ENCODE measurements around the gene ROM1.
A peak's percentile ranks its signal among the peaks of the same experiment; 100 is the strongest.

The ROM1 gene

GRCh38 chr11:62621027-62621566, 8.0 kb downstream of the ROM1 start:
- in situ Hi-C loops (cut with MboI; ENCODE audit: low pct_unique_long_range_greater_than_20kb, low sequenced_read_pairs, unreplicated experiment): no loop called here
- TF ChIP-seq CTCF (IDR thresholded peaks at IDR 0.05; ENCODE audit: extremely low read depth, insufficient read depth, missing control alignments): no peak

GRCh38 chr11:62621567-62622470, 8.8 kb downstream of the ROM1 start, which contains the start of gene B3GAT3:
Gene B3GAT3, minus strand, starts transcription at chr11:62621986. Its CDS starts 39 bp downstream, at chr11:62621947.
- DNase-seq (ENCODE audit: low spot score): peak; percentile 99
- no peak for TF ChIP-seq CTCF (IDR thresholded peaks at IDR 0.05; ENCODE audit: extremely low read depth, insufficient read depth, missing control alignments)
- in situ Hi-C loops (cut with MboI; ENCODE audit: low pct_unique_long_range_greater_than_20kb, low sequenced_read_pairs, unreplicated experiment): no loop called here

More at GRCh38 chr11:62621027-62621566, 8.0 kb downstream of the ROM1 start:
- no peak for DNase-seq (ENCODE audit: low spot score)

GRCh38 chr11:62622476-62623089, 9.5 kb downstream of the ROM1 start:
- in situ Hi-C loops (cut with MboI; ENCODE audit: low pct_unique_long_range_greater_than_20kb, low sequenced_read_pairs, unreplicated experiment): no loop called here
- no peak for TF ChIP-seq CTCF (IDR thresholded peaks at IDR 0.05; ENCODE audit: extremely low read depth, insufficient read depth, missing control alignments)
- no peak for DNase-seq (ENCODE audit: low spot score)

GRCh38 chr11:62627713-62628112, 14.7 kb downstream of the ROM1 start:
- in situ Hi-C loops (cut with MboI; ENCODE audit: low pct_unique_long_range_greater_than_20kb, low sequenced_read_pairs, unreplicated experiment): no loop called here
- TF ChIP-seq CTCF (IDR thresholded peaks at IDR 0.05; ENCODE audit: extremely low read depth, insufficient read depth, missing control alignments): no peak
- DNase-seq (ENCODE audit: low spot score): no peak

GRCh38 chr11:62632492-62632891, 19.4 kb downstream of the ROM1 start:
- TF ChIP-seq CTCF (IDR thresholded peaks at IDR 0.05; ENCODE audit: extremely low read depth, insufficient read depth, missing control alignments): no peak
- in situ Hi-C loops (cut with MboI; ENCODE audit: low pct_unique_long_range_greater_than_20kb, low sequenced_read_pairs, unreplicated experiment): no loop called here

GRCh38 chr11:62644220-62644619, 31.2 kb downstream of the ROM1 start:
- DNase-seq (ENCODE audit: low spot score): no peak
- TF ChIP-seq CTCF (IDR thresholded peaks at IDR 0.05; ENCODE audit: extremely low read depth, insufficient read depth, missing control alignments): no peak
- in situ Hi-C loops (cut with MboI; ENCODE audit: low pct_unique_long_range_greater_than_20kb, low sequenced_read_pairs, unreplicated experiment): no loop called here

More at GRCh38 chr11:62632492-62632891, 19.4 kb downstream of the ROM1 start:
- DNase-seq (ENCODE audit: low spot score): no peak

All from GM13977 (cell line).